Duodenal mucosa (tissue), 2 donors: ENCODE results near the gene ID1.

Source experiments
- H3K27ac ChIP-seq: one replicate; pipeline ENCODE4 v1.7.0; 2013; ENCODE audit warnings: low read depth, low read length
- H3K27me3 ChIP-seq, 2 donors: one replicate each; pipeline ENCODE4 v1.7.0; 2013; ENCODE audit warnings: low read length in 2 of 2, control low read depth in 1 of 2; ENCODE audit not compliant: insufficient read depth in 2 of 2, control insufficient read depth in 1 of 2
- H3K36me3 ChIP-seq, 2 donors: one replicate each; pipeline ENCODE4 v1.7.0; 2013; ENCODE audit warnings: low read length in 2 of 2, control low read depth in 1 of 2; ENCODE audit not compliant: insufficient read depth in 2 of 2, control insufficient read depth in 1 of 2
- H3K4me1 ChIP-seq, 2 donors: one replicate each; pipeline ENCODE4 v1.7.0; 2013; ENCODE audit warnings: low read length in 2 of 2, control low read depth in 1 of 2; ENCODE audit not compliant: insufficient read depth in 2 of 2, control insufficient read depth in 1 of 2
- H3K4me3 ChIP-seq, 2 donors: one replicate each; pipeline ENCODE4 v1.7.0; 2013; ENCODE audit warnings: low read length in 2 of 2, low read depth in 1 of 2
- H3K9ac ChIP-seq, 2 donors: one replicate each; pipeline ENCODE4 v1.7.0; 2013; ENCODE audit warnings: low read length in 2 of 2, low read depth in 1 of 2
- H3K9me3 ChIP-seq, 2 donors: one replicate each; pipeline ENCODE4 v1.7.0; 2013; ENCODE audit warnings: low read length in 2 of 2, control low read depth in 1 of 2; ENCODE audit not compliant: control insufficient read depth in 1 of 2

Gene ID1

GRCh38 chr20:31652917-31653396, 47.9 kb downstream of the ID1 start:
- H3K27me3 ChIP-seq = no peaks in the 10 kb centered on the region
- H3K36me3 ChIP-seq = no peaks in the 10 kb centered on the region
- no peak overlapping the region for H3K9ac ChIP-seq
- H3K4me1 ChIP-seq = no peaks in the 10 kb centered on the region
- H3K9me3 ChIP-seq = no peaks in the 10 kb centered on the region
- no peak overlapping the region for H3K4me3 ChIP-seq
- H3K27ac ChIP-seq = no peak overlapping the region

GRCh38 chr20:31653561-31653960, 48.5 kb downstream of the ID1 start:
- Histone ChIP-seq H3K9me3 (no peaks in the 10 kb centered on the region), H3K36me3 (no peaks in the 10 kb centered on the region), H3K27me3 (no peaks in the 10 kb centered on the region), H3K9ac (no peak overlapping the region), H3K27ac (no peak overlapping the region), H3K4me3 (no peak overlapping the region), H3K4me1 (no peaks in the 10 kb centered on the region)

GRCh38 chr20:31654534-31654933, 49.4 kb downstream of the ID1 start:
- Histone ChIP-seq H3K4me3 (no peak overlapping the region), H3K27ac (no peak overlapping the region), H3K9ac (no peak overlapping the region), H3K36me3 (no peaks in the 10 kb centered on the region), H3K9me3 (no peaks in the 10 kb centered on the region), H3K27me3 (no peaks in the 10 kb centered on the region), H3K4me1 (no peaks in the 10 kb centered on the region)
